GM06990 (cell line): ENCODE measurements around the gene IL17REL.
A peak's percentile ranks its signal among the peaks of the same experiment; 100 is the strongest.

Source experiments
- DNase-seq: peaks from one replicate; pipeline ENCODE4 v3.0.0-alpha.2; 2011; ENCODE audit not compliant: insufficient read length; ENCODE audit errors: extremely low read depth
- H3K27me3 ChIP-seq: replicated peaks from 2 replicates; pipeline ENCODE4 v1.6.0; 2011; ENCODE audit warnings: low read length; ENCODE audit not compliant: control insufficient read depth, insufficient read depth
- H3K36me3 ChIP-seq: 2 replicates; pipeline ENCODE4 v1.5.1; 2011; ENCODE audit warnings: low read length; ENCODE audit not compliant: control insufficient read depth, insufficient read depth
- H3K4me3 ChIP-seq: replicated peaks from 2 replicates; pipeline ENCODE4 v1.5.1; 2011; ENCODE audit warnings: low read depth, mild to moderate bottlenecking, control low read depth, low read length
- CTCF ChIP-seq: IDR thresholded peaks from 2 replicates; pipeline ENCODE4 v1.5.1; 2011; ENCODE audit warnings: low read length, control low read depth, mild to moderate bottlenecking, inconsistent platforms; ENCODE audit not compliant: insufficient read depth, poor library complexity, severe bottlenecking

Gene IL17REL

GRCh38 chr22:50002791-50003190 lies 9.8 kb downstream of the IL17REL start:
- H3K4me3 ChIP-seq: no peak overlapping the region
- no peaks in the 10 kb centered on the region for H3K36me3 ChIP-seq
- TF ChIP-seq CTCF: no peak
- H3K27me3 ChIP-seq: no peaks in the 10 kb centered on the region
- DNase-seq: no peak

GRCh38 chr22:50001388-50002231 lies 11.0 kb downstream of the IL17REL start:
- DNase-seq: no peak
- TF ChIP-seq CTCF: peak; percentile 1
- Histone ChIP-seq H3K27me3 (no peaks in the 10 kb centered on the region), H3K36me3 (no peaks in the 10 kb centered on the region), H3K4me3 (no peak overlapping the region)

DNA sequence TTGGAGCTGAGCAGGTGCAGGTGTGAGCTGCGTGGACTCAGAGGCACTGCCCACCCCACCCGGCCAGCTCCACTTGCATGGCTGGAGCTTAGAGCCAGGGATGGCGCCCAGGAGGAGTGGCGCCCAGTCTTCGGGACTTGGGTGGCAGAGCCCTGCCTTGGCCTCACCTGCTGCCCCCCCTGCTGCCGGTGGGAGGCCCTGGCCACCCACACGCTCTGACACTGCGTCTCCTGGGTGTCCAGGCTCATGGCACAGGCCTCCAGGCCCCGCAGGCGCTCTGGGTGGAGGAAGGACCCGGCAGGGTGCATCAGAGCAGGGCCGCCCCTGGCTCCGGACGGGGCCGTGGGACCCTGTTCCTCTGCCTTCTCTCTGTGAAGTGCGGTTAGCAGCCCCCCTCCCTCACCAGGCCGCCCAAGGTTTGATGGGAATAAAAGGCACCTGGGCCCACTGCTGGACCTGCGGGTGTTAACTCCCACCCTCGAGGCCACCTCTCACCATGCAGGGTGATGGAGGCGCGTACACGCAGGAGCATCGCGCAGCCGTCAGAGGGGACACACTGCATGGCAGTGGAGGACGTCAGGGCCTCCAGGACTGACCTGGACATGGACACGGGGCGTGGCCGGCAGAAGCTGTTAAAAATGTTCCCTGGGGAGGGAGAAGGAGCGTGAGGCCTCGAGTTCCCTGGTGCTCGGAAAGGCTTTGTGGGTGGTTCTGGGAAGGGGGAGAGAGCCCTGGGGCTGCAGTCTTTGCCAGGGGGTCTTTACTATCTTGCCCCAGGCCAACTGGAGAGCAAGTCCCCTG lies 11.8 kb downstream of the IL17REL start:
- DNase-seq: no peak
- Histone ChIP-seq H3K36me3 (no peaks in the 10 kb centered on the region), H3K4me3 (no peak overlapping the region), H3K27me3 (no peaks in the 10 kb centered on the region)
- TF ChIP-seq CTCF: no peak

GRCh38 chr22:49999946-50000586 lies 12.5 kb downstream of the IL17REL start:
- no peaks in the 10 kb centered on the region for H3K36me3 ChIP-seq
- no peaks in the 10 kb centered on the region for H3K27me3 ChIP-seq
- no peak for TF ChIP-seq CTCF
- no peak overlapping the region for H3K4me3 ChIP-seq
- no peak for DNase-seq

GRCh38 chr22:49999063-49999945 lies 13.3 kb downstream of the IL17REL start:
- no peak for DNase-seq
- no peaks in the 10 kb centered on the region for H3K27me3 ChIP-seq
- no peaks in the 10 kb centered on the region for H3K36me3 ChIP-seq
- no peak overlapping the region for H3K4me3 ChIP-seq
- TF ChIP-seq CTCF: no peak
